HT1080 (cell line): ENCODE measurements around the gene ITPKB. TPM values are rescaled to one million over a fixed set of nuclear protein-coding genes. Genes with fewer than 3 reads are reported as not detected.
"Not testable (repeated sequence)": the region's sequence is repeated elsewhere in the genome, so short reads cannot be mapped to it uniquely, and the experiment has no call there.

Experiments
- DNase-seq: peaks from one replicate; pipeline ENCODE4 v3.0.0-alpha.2; 2015; ENCODE audit warnings: low read depth
- total RNA-seq: library from RNA; depleted of rRNA; stranded (reverse); fragments of >200 nt; shearing (Covaris generic); gene quantifications from 2 replicates; pipeline ENCODE4 v1.2.3, GENCODE V29; 2014

Gene ITPKB
- total RNA-seq, 1 experiment from 2014 or later, result 8.0 TPM

- DNase-seq, result no peak
These were observed 111.9 kb downstream of the ITPKB start for GRCh38 chr1:226627050-226627755.

DNA sequence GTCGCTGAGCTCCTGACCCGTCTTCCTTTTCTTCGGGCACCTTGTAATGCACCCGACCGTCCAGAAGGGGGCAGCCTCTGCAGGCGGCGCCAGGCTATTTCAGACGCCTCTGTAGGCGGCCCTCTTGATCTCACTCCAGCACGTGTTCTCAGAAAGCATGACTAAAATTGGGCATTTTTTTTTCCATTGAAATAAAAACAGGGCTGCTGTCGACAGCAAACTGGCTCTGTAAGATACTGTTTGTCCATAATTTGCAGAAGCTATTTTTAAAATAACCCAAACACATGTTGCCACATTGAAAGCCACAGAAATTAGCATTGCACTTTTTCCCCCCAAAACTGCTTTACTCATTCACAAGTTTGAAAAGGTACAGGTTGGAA, 112.5 kb downstream of the ITPKB start:
- DNase-seq, result peak; percentile 70

GRCh38 chr1:226625832-226626576, 113.1 kb downstream of the ITPKB start:
- DNase-seq, result no peak

GRCh38 chr1:226625326-226625725, 113.8 kb downstream of the ITPKB start:
- no peak for DNase-seq

DNA sequence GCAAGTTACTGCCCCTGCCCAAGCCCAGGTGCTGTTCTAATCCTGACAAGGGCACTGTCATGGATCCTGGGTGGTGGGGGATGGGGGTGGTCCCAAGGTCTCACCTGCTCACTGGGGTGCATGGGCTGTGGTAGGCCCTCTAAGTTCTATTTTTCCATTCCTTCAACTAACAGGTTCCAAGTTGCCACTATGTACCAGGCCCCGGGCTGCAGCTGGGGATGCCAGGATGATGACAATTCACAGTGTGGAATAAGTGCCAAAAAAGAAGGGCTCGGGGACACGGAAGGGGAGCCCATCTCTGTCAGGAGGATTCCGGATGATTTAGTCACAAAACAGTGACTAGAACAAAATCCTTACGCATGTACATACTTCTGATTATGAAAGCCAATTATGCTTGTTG, 114.6 kb downstream of the ITPKB start:
- DNase-seq, result no peak

DNA sequence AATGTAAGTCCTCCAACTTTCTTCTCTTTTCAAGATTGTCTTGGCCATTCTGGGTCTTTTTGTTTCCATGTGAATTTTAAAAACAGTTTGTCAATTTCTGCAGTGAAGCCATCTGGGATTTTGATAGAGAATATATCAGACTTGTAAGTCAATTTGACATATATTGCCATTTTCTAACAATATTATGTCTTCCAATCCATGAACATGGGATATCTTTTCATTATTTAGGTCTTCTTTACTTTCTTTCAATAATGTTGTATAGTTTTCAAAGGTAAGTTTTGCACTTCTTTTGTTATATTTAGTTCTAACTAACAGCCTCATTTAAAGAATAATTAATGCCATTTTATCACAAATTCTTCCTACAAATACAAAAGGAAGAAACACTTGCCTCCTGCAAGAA, 117.1 kb downstream of the ITPKB start:
- no peak for DNase-seq

- no peak for DNase-seq
These were observed 120.1 kb downstream of the ITPKB start for GRCh38 chr1:226619031-226619430.

- no peak for DNase-seq
These were observed 120.7 kb downstream of the ITPKB start for GRCh38 chr1:226618380-226618779.

DNA sequence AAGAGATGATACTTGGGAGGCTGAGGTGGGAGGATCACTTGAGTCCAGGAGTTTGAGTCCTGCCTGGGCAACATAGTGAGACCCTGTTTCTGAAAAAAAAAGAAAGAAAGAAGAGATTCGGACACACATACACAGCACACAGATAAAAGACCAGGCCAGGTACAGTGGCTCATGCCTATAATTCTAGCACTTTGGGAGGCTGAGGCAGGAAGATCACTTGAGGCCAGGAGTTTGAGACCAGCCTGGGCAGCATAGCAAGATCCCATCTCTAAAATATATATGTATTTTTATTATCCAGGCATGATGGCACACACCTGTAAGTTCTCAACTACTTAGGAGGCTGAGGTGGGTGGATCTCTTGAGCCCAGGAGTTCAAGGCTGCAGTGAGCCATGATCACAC, 121.4 kb downstream of the ITPKB start:
- not testable (repeated sequence) for DNase-seq

DNA sequence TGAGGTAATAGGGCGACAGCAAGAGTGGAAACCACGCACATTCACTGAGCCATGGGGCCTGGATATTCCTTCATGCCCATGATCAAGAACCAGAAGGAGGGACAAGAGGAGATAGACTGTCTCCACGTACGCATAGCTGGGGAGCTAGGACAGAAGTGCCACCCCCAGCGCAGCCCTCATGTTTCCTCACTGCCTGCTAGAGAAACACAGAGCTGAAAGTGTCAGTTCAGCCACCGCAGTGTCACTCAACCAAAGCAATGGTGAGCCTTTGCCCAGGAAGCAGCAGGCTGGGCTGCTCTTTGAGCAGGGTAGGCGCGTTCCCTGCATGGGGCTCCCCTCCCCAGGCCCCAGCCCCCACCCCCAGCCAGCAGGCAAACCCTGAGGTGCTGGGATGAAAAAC, 122.0 kb downstream of the ITPKB start:
- DNase-seq, result no peak

GRCh38 chr1:226616636-226617035, 122.4 kb downstream of the ITPKB start:
- DNase-seq, result no peak

- no peak for DNase-seq
These were observed 123.2 kb downstream of the ITPKB start for GRCh38 chr1:226615876-226616275.

DNA sequence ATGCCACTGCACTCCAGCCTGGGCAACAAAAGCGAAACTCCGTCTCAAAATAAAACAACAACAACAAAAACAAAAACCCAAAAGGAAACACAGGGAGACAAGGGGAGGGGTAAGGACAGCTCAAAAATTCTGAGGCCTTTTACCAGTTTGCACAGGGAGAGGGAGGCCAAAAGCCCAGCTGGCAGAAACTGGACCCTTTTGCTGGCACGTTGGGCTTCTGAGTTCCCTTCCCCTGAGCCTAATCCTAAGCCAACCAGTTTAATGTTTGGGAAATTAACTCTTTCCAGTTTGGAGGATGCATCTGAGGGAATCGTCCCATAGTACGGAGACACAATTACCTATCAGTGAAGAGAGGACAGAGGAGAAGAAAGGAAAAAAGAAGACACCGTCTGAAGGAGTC, 127.1 kb downstream of the ITPKB start:
- not testable (repeated sequence) for DNase-seq

GRCh38 chr1:226611301-226611700, 127.8 kb downstream of the ITPKB start:
- DNase-seq, result no peak

- no peak for DNase-seq
These were observed 128.4 kb downstream of the ITPKB start for GRCh38 chr1:226610671-226611070.

DNA sequence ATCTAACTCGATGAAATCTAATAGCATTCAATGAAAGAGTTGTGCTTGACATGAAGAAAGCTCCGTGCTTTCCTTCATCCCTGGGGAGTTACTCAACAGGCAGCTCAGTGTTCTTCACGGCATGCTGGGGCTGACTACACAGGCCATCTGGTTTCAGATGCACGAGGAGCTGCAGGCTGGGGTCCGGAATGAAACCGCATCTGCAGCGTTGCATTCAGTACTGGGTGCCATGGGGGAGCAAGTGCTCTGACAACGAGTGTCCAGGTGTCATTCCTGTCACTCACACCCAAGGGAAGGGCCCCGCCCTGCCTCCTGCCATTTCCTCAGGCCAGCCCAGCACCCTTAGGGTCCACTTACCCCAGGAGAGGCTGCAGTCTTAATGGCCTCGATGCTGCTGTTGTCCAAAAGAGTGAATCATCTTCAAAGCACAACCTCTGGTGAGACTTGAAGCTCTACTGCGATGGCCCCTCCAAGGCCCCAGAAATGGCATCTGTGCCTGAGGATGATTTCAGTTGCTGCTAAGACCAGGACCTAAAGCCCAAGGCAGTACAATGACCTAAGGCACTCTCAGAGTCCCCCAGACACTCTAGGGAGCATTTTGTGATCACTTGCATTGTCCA, 129.1 kb downstream of the ITPKB start:
- no peak for DNase-seq

DNA sequence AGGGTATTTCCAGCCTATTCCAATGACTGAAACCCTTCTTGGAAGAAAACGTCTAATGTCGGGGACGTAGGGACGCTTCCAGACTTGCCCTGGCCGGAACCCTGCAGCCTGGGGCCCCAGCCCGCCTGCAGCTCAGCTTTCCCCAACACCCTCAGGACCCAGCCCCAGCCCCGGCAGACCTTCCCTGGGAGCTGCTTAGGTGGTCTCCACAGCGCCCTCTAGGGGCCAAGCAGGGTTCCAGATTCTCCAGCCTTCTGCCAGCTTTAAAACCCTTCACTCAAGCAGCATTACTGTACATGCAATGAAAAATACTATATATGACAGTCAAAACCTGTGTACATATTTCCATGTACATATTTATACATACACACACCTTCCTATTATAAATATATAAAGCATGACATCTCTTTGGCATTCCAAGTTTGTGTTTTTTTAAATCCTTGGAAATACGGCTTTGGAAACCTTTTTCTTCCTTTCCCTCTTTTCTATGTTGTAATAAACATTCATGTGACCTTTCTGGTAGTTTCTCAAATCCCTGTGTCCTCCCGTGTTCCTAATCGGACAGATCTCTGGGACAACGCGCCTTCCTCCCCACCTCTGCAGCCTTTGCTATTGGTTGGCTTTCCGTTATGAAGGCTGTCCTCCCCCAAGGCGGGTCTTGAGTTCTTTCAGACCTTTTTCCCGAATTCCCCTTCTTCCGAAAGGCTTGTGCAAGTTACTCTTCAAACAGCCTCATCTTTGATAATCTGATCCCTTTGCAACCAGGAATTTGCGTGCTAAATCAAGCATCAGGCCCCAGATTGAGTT, 130.2 kb downstream of the ITPKB start:
- peak; percentile 51 for DNase-seq

GRCh38 chr1:226607821-226608220, 131.3 kb downstream of the ITPKB start:
- DNase-seq, result no peak

- no peak for DNase-seq
These were observed 131.8 kb downstream of the ITPKB start for GRCh38 chr1:226607268-226607660.

DNA sequence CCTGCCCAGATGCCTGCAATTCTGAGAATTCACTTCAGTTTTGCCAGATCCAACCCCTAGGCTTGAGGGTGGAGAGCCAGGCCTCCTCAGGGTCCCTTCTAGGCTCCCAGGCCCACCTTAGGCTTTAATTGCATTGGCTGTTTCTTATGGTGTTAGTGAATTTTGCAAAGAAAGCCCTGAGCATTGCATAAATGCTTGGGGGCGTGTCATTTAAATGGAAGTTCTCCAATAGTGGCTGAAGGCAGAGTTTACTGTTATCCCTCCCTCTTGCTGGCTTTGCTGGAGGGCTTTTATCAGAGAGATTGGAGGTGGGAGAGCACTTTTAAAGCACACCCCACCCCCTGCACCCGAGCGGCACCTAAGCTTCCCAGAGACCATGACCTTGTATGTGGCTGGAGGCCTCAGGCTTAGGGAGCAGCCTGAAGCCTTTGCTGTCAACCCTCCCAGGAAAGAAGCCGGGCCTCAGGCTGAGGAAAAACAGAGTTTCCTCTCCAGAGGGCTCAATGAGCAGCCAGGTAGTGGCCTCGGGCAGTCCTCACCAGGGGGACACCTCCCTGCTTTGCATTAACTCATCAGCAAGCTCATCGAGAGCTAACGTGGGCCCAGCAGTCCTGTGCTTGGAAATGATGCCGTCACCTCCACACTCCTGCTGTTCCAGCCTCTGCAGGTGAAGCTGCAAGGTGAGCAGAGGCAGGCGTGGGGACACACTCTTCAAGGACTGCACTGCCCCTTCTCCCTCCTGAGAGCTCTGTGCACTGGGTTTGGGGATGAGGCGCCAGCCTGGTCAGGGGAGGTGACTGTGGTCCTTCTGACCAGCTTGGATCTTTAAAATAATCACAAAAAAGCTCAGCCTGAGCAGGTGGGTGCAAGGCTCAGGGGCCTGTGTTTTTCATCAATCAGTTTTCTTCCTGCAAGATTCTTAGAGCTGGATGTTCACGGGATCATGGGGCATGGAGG, 132.5 kb downstream of the ITPKB start:
- no peak for DNase-seq
